ENCODE data around the gene DPM3. TPM values are rescaled to one million over a fixed set of nuclear protein-coding genes. Genes with fewer than 3 reads are reported as not detected.

Gene DPM3
- total and polyA plus RNA-seq, 9 of the 15 experiments (the other 6 are each of a cell fraction or from before 2014, with no cell fraction given): 3.7 to 120 (median 36.4) TPM

GRCh38 chr1:155174324-155175280 lies 34.3 kb upstream of the DPM3 start:
- intact Hi-C loops (cut with micrococcal nuclease): no loop called here
- TF ChIP-seq, protein P1, sequence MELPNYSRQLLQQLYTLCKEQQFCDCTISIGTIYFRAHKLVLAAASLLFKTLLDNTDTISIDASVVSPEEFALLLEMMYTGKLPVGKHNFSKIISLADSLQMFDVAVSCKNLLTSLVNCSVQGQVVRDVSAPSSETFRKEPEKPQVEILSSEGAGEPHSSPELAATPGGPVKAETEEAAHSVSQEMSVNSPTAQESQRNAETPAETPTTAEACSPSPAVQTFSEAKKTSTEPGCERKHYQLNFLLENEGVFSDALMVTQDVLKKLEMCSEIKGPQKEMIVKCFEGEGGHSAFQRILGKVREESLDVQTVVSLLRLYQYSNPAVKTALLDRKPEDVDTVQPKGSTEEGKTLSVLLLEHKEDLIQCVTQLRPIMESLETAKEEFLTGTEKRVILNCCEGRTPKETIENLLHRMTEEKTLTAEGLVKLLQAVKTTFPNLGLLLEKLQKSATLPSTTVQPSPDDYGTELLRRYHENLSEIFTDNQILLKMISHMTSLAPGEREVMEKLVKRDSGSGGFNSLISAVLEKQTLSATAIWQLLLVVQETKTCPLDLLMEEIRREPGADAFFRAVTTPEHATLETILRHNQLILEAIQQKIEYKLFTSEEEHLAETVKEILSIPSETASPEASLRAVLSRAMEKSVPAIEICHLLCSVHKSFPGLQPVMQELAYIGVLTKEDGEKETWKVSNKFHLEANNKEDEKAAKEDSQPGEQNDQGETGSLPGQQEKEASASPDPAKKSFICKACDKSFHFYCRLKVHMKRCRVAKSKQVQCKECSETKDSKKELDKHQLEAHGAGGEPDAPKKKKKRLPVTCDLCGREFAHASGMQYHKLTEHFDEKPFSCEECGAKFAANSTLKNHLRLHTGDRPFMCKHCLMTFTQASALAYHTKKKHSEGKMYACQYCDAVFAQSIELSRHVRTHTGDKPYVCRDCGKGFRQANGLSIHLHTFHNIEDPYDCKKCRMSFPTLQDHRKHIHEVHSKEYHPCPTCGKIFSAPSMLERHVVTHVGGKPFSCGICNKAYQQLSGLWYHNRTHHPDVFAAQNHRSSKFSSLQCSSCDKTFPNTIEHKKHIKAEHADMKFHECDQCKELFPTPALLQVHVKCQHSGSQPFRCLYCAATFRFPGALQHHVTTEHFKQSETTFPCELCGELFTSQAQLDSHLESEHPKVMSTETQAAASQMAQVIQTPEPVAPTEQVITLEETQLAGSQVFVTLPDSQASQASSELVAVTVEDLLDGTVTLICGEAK (IDR thresholded peaks at IDR 0.05): no peak
- TF ChIP-seq, protein P1 (CRISPR knock-in tag; IDR thresholded peaks at IDR 0.05): no peak
- TF ChIP-seq RBM39 (optimal IDR thresholded peaks at IDR 0.05; ENCODE audit: low read depth, low read length) (no peak), ETV1 (tag; conservative IDR thresholded peaks at IDR 0.05; ENCODE audit: low read depth) (no peak), SREBF1 (IDR thresholded peaks at IDR 0.05; ENCODE audit: borderline replicate concordance, low read depth, low read length) (no peak), RFX1 (IDR thresholded peaks at IDR 0.05) (peak; percentile 88), NUFIP1 (IDR thresholded peaks at IDR 0.05; ENCODE audit: partially characterized antibody) (no peak), NFIC (IDR thresholded peaks at IDR 0.05) (0 out of 2 replicates have a peak, but pooled peaks have one; percentile 49), RBM14 (IDR thresholded peaks at IDR 0.05; ENCODE audit: borderline replicate concordance, insufficient read depth, low read depth, low read length) (no peak), ZBTB7A (IDR thresholded peaks at IDR 0.05; ENCODE audit: borderline replicate concordance, control insufficient read depth, low read depth, low read length) (peak; percentile 37; the same call in 1 of the 2 replicates), PTBP1 (IDR thresholded peaks at IDR 0.05; ENCODE audit: low read depth, low read length) (no peak), SPI1 (IDR thresholded peaks at IDR 0.05; ENCODE audit: borderline replicate concordance, low read depth, low read length) (0 out of 2 replicates have a peak, but pooled peaks have one; percentile 13)

More at GRCh38 chr1:155174324-155175280, 34.3 kb upstream of the DPM3 start:
- FAIRE-seq: no peak
- Histone ChIP-seq H3K79me2 (ENCODE audit: control insufficient read depth, insufficient read depth, low read length) (peaks cover 15% of the 10 kb centered on the region), H3K27me3 (ENCODE audit: control insufficient read depth in 2 of 2, insufficient read depth in 2 of 2, low read length in 2 of 2) (no peaks in the 10 kb centered on the region), H3K4me2 (ENCODE audit: insufficient read depth, low read length) (no peak overlapping the region), H3K9me3 (replicated peaks; ENCODE audit: control insufficient read depth, insufficient read depth, low read depth, low read length) (no peaks in the 10 kb centered on the region), H3K4me1 (replicated peaks in 1 of 2; ENCODE audit: control insufficient read depth in 2 of 2, insufficient read depth in 2 of 2, low read length in 2 of 2) (peaks cover 21 to 60% of the 10 kb centered on the region in 2 experiments; a peak in 4 of 5 replicates), H3K36me3 (ENCODE audit: control insufficient read depth, insufficient read depth, low read length) (peaks cover 26% of the 10 kb centered on the region), H3K27ac (ENCODE audit: extremely low read depth, low read depth, low read length) (no peak overlapping the region), H3K9ac (ENCODE audit: insufficient read depth in 1 of 2, low read depth in 2 of 2, low read length in 2 of 2) (peak overlapping the region in 1 of 2 experiments; percentile 47; a peak in 2 of 4 replicates), H2AFZ (ENCODE audit: low read depth, low read length) (peak overlapping the region; percentile 94; the same call in 1 of the 2 replicates), H3K9me1 (ENCODE audit: control insufficient read depth, insufficient read depth, low read length) (no peaks in the 10 kb centered on the region), H4K20me1 (replicated peaks; ENCODE audit: control insufficient read depth, insufficient read depth, low read length) (no peaks in the 10 kb centered on the region), H3K4me3 (no peak overlapping the region)
- CTCF ChIA-PET (ENCODE audit: low intra/inter-chr PET ratio): interaction anchor here (0.6 kb wide), 1 partner anchor 134 kb away, joined by 4 read pairs; the partner anchor contains the start of gene FDPS
- no peak for ATAC-seq
- in situ Hi-C loops (cut with MboI): no loop called here
- DNase-seq (ENCODE audit: extremely low read depth in 1 of 4, low spot score in 3 of 4): peak in 2 of 4 experiments; percentile 54 to 61
- POLR2A ChIA-PET: interaction anchor here (0.6 to 1.2 kb wide), 4 partner anchors 9 to 86 kb away, joined by 3 to 4 read pairs (median 4); no protein-coding TSS in a partner anchor
- BruUV-seq (replicated peaks): no TSS peak
- WGBS (ENCODE audit: insufficient coverage, low coverage, missing lambda C conversion rate): 67% methylated on average over 18 of the region's 35 CpGs

Measured in K562 (cell line).